NB4 (cell line): ENCODE results near the gene AVL9.
"Not testable (repeated sequence)": the region's sequence is repeated elsewhere in the genome, so short reads cannot be mapped to it uniquely, and the experiment has no call there.

Experiments used
- DNase-seq: peaks from one replicate; pipeline ENCODE4 v3.0.0; 2010; ENCODE audit warnings: low read depth
- H3K4me3 ChIP-seq: one replicate; pipeline ENCODE4 v1.5.1; 2011; ENCODE audit warnings: mild to moderate bottlenecking, low read depth, low read length, moderate library complexity
- MYC ChIP-seq: IDR thresholded peaks from 2 replicates; pipeline ENCODE4 v1.6.1; 2011; ENCODE audit warnings: low read depth, low read length
- POLR2A ChIP-seq: IDR thresholded peaks from 2 replicates; pipeline ENCODE4 v1.6.1; 2011; ENCODE audit warnings: mild to moderate bottlenecking; ENCODE audit not compliant: insufficient read length; ENCODE audit errors: extremely low read depth
- TF ChIP-seq, protein P1 (sequence below): IDR thresholded peaks from one replicate; pipeline ENCODE4 v1.5.1; 2012; ENCODE audit warnings: low read depth, low read length
- TF ChIP-seq, protein P2 (sequence below): IDR thresholded peaks from 2 replicates; pipeline ENCODE4 v1.6.1; 2011; ENCODE audit warnings: low read depth, low read length

The AVL9 gene

DNA sequence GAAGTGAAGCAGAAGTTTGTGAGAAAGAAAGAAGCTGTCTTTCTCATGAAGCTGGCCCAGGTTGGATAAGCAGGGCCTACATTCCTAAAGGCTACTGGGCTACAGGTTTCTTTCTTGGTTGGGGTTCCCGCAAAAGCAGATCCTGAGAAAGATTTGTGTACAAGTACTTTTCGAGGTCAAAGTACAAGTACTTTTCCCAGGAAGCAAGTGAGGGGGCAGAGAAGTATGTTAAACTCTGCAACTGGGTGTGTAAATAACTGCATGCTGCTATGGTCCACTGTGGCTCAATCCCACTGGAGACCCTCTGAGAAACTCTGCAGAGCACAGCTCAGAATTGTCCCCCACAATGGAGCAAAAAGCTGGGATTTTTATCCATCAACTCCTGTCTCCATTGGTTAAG, 33.8 kb upstream of the AVL9 start:
- H3K4me3 ChIP-seq: no peak overlapping the region
- TF ChIP-seq, protein P1, sequence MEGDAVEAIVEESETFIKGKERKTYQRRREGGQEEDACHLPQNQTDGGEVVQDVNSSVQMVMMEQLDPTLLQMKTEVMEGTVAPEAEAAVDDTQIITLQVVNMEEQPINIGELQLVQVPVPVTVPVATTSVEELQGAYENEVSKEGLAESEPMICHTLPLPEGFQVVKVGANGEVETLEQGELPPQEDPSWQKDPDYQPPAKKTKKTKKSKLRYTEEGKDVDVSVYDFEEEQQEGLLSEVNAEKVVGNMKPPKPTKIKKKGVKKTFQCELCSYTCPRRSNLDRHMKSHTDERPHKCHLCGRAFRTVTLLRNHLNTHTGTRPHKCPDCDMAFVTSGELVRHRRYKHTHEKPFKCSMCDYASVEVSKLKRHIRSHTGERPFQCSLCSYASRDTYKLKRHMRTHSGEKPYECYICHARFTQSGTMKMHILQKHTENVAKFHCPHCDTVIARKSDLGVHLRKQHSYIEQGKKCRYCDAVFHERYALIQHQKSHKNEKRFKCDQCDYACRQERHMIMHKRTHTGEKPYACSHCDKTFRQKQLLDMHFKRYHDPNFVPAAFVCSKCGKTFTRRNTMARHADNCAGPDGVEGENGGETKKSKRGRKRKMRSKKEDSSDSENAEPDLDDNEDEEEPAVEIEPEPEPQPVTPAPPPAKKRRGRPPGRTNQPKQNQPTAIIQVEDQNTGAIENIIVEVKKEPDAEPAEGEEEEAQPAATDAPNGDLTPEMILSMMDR: no peak
- no peak for TF ChIP-seq POLR2A
- no peak for TF ChIP-seq MYC
- TF ChIP-seq, protein P2, sequence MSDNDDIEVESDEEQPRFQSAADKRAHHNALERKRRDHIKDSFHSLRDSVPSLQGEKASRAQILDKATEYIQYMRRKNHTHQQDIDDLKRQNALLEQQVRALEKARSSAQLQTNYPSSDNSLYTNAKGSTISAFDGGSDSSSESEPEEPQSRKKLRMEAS: no peak
- DNase-seq: no peak

DNA sequence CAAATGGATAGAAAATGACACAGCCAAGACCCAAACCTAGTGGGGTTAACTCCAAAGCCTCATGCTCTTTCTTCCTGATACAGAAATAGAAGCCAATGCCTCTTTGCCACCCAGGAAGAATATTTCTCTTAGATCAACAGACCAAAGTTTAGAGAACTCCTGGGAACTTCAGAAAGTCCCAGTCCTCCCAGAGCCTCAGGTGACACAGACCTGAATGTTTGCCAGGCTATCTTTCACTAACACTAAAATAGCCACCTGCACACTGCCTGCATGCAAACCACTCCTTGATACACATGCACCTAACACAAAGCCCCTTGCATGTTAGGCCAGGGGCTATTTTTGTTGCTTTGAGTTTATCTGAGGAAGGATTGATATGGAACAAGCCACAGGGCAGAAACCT, 32.8 kb upstream of the AVL9 start:
- TF ChIP-seq, protein P2: no peak
- TF ChIP-seq POLR2A: no peak
- TF ChIP-seq, protein P1: no peak
- no peak for TF ChIP-seq MYC
- no peak overlapping the region for H3K4me3 ChIP-seq
- no peak for DNase-seq

DNA sequence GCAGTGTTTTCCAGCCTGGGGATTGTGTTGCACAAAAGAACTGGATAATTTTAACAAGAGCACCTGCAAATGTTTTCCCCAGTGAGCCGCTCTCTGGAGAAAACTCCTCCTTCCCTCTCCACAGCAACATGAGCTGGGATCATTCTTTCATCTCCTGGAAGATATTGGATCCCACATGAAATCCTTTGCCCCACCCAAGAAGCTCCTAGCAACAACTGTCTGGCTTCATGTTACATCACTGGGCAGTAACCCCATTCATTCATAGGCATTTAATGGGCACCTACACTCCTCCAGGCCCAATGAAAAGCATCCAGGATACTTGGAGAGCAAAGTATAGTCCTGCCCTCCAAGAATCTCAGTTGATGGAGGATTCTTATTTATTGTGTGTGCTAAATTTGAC, 32.3 kb upstream of the AVL9 start:
- no peak overlapping the region for H3K4me3 ChIP-seq
- DNase-seq: no peak
- TF ChIP-seq MYC: no peak

DNA sequence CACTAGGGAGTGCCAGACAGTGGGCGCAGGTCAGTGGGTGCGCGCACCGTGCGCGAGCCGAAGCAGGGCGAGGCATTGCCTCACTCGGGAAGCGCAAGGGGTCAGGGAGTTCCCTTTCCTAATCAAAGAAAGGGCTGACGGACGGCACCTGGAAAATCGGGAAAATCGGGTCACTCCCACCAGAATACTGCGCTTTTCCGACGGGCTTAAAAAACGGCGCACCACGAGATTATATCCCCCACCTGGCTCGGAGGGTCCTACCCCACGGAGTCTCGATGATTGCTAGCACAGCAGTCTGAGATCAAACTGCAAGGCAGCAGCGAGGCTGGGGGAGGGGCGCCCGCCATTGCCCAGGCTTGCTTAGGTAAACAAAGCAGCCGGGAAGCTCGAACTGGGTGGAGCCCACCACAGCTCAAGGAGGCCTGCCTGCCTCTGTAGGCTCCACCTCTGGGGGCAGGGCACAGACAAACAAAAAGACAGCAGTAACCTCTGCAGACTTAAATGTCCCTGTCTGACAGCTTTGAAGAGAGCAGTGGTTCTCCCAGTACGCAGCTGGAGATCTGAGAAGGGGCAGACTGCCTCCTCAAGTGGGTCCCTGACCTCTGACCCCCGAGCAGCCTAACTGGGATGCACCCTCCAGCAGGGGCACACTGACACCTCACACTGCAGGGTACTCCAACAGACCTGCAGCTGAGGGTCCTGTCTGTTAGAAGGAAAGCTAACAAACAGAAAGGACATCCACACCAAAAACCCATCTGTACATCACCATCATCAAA, 30.5 kb upstream of the AVL9 start:
- not testable (repeated sequence) for H3K4me3 ChIP-seq, DNase-seq

DNA sequence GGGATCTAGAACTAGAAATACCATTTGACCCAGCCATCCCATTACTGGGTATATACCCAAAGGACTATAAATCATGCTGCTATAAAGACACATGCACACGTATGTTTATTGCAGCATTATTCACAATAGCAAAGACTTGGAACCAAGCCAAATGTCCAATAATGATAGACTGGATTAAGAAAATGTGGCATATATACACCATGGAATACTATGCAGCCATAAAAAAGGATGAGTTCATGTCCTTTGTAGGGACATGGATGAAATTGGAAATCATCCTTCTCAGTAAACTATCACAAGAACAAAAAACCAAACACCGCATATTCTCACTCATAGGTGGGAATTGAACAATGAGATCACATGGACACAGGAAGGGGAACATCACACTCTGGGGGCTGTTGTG, 25.3 kb upstream of the AVL9 start:
- DNase-seq, H3K4me3 ChIP-seq: not testable (repeated sequence)

DNA sequence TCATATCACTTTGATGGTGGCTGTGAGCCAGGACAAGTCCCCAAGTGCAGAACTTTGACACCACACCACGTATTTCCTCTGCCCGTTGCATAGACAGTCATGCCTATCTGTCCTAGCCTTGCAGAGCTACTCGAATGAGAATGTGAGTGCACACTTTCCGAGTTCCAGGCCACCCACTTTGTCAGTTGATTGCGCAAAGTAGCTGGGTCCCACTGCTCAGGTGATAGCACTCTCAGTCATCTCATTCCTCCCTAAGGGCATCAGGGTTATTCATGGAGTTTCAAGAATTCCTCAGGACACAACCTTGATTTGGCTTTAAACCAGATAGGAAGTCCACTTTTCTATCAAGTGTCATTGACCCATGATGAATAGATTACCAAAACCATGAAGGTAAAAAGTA, 24.4 kb upstream of the AVL9 start:
- DNase-seq: no peak
- no peak overlapping the region for H3K4me3 ChIP-seq
- TF ChIP-seq, protein P1: no peak
- no peak for TF ChIP-seq MYC
- TF ChIP-seq, protein P2: no peak
- TF ChIP-seq POLR2A: no peak

DNA sequence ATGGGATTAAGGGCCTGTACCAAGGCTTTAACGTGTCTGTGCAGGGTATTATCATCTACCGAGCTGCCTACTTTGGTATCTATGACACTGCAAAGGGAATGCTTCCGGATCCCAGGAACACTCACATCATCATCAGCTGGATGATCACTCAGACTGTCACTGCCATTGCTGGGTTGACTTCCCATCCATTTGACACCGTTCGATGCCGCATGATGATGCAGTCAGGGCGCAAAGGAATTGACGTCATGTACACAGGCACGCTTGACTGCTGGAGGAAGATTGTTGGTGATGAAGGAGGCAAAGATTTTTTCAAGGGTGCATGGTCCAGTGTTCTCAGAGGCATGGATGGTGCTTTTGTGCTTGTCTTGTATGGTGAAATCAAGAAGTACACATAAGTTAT, 23.3 kb upstream of the AVL9 start:
- TF ChIP-seq, protein P2: no peak
- TF ChIP-seq POLR2A: no peak
- TF ChIP-seq, protein P1: no peak
- TF ChIP-seq MYC: no peak
- H3K4me3 ChIP-seq: no peak overlapping the region
- no peak for DNase-seq
